GM12864 (cell line): ENCODE data around the gene KLK13.

ENCODE experiments used
- DNase-seq: peaks from one replicate; pipeline ENCODE4 v3.0.0-alpha.2; 2011; ENCODE audit warnings: low read depth
- H3K4me3 ChIP-seq: 2 replicates; pipeline ENCODE4 v1.5.1; 2011; ENCODE audit warnings: mild to moderate bottlenecking, low read depth, low read length, control low read depth
- TF ChIP-seq, protein P1 (sequence below): IDR thresholded peaks from 2 replicates; pipeline ENCODE4 v1.5.1; 2011; ENCODE audit warnings: low read depth, mild to moderate bottlenecking, moderate library complexity, low read length, control low read depth, inconsistent platforms; ENCODE audit errors: missing control alignments

The KLK13 gene

DNA sequence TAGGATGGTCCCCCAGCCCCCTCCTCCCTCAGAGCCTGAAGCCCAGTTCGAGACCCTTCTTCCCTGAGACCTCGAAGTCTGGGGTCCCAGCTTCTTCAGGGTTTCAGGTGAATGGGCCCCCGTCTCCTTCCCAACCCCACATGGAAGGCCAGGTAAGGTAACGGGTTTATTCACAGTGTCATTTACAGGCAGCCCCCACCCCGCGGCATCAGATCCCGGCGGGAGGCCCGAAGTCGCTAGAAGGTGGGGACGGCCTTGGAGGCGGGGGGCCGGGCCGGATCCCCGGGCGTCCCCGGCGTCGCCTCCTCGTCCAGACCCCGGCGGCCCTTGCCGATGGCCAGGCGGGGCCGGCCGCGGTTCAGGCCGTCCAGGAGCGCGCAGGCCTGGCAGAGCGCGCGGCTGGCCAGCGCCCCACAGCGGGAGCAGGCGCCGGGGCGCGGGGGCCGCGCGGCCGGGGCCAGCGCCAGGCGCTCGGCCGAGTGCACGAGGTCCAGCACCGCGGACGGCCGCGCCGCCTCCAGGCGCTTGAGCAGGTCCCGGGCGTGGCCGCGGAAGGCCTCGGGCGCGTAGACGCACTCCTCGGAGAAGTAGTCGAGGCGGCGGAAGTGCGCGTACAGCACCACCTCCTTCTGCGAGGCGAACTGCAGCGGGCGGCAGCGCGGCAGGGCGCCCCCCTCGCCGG lies 33.6 kb upstream of the KLK13 start:
- no peak for DNase-seq
- TF ChIP-seq, protein P1, sequence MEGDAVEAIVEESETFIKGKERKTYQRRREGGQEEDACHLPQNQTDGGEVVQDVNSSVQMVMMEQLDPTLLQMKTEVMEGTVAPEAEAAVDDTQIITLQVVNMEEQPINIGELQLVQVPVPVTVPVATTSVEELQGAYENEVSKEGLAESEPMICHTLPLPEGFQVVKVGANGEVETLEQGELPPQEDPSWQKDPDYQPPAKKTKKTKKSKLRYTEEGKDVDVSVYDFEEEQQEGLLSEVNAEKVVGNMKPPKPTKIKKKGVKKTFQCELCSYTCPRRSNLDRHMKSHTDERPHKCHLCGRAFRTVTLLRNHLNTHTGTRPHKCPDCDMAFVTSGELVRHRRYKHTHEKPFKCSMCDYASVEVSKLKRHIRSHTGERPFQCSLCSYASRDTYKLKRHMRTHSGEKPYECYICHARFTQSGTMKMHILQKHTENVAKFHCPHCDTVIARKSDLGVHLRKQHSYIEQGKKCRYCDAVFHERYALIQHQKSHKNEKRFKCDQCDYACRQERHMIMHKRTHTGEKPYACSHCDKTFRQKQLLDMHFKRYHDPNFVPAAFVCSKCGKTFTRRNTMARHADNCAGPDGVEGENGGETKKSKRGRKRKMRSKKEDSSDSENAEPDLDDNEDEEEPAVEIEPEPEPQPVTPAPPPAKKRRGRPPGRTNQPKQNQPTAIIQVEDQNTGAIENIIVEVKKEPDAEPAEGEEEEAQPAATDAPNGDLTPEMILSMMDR, result no peak
- H3K4me3 ChIP-seq, result no peak overlapping the region

DNA sequence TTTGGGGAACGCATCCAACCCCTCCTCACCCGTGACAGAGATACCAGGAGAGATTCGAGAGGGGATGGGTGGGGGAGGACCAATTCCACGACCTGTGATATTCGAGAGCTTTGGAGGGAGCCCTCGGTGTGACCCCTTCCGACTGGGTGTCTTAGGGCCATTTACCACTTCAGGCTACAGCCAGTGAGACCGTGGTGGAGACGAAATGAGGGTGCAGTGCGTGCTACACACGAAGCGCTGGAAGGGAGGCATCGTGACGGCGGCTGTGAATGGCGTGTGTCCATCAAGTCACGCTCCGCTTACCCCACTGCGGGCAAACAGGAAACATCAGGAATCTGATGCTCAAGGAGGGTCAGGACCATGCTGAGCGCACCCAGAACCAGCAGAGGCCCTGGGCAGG lies 32.9 kb upstream of the KLK13 start:
- no peak overlapping the region for H3K4me3 ChIP-seq
- TF ChIP-seq, protein P1, result no peak
- DNase-seq, result no peak

DNA sequence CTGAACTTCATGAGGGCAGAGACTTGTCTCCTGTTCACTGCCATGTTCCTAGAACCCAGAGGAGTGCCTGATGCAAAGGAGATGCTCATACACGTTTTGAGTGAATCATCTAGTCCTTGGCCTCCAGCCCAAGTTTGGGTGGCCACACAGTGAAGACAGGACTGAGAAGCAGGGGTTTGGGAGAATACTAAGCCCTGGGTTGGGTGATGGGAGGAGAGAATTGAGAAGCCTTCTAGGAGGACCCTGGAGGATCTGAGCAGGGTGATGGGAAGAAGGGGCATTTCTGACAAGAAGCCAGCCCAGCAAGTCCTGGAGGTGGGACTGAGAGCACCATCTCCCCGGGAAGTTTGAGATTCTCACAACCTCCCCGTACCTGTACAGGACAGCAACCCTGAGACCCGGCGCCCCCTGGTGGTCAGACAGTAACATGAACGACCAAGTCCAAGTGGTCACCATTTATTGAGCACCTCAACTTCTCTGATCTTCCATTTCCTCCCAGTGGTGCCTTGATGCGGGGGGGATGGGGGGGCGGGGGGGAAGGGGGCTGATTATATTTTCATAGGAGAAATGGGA lies 32.4 kb upstream of the KLK13 start:
- H3K4me3 ChIP-seq, result no peak overlapping the region
- TF ChIP-seq, protein P1, result peak; percentile 78
- DNase-seq, result peak; percentile 26

DNA sequence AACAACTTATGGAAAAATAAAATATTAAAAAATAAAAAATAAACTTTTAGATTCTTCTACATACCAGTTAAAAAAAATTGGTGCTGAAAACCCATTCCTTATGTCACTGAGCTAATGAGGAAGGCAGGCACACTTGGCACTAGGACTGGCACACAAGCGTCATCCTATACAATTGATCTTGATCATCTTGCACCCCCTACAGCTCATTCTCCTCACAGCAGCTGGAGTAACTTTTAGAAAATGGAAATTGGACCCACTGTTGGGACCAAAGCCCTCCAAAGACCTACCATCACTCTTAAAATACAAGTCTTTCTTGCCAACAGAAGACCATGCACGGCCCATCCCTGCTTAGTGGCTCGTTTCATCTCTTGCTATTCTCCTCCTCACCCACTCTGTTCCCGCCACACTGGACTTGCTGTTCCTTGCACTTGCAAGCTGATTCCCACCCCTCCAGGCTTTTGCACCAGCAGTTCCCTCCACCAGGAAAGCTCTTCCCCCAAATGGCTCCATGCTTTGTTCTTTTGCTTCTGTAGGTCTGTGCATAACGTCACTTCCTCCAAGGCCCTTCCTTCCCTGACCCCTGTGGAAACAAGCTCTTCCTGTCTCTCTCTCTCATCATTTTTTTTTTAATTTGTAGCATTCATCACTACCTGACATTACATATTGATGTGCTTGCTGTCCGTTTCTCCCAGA lies 31.7 kb upstream of the KLK13 start:
- H3K4me3 ChIP-seq, result no peak overlapping the region
- DNase-seq, result no peak
- TF ChIP-seq, protein P1, result peak; percentile 38

DNA sequence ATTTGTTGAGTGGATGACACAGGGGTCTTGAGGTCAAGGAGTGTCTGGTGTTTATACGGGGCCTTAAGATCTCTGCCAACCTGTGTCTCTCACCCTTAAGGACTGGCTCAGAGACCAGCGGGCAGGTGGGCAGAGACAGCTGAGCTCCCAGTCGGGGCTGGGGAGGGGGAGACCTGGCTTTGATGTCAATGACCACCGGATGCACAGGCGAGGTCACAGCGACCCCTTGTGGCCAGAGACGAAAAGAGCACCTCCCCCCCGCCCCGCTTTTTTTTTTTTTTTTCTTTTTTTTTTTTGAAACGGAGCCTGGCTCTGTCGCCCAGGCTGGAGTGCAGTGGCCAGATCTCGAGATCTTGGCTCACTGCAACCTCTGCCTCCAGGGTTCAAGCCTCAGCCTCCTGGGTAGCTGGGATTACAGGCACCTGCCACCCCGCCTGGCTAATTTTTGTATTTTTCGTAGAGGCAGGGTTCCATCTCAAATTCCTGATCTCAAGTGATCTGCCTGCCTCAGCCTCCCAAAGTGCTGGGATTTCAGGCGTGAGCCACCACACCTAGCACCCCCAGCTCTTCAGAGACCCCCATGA lies 29.9 kb upstream of the KLK13 start:
- DNase-seq, result no peak
- TF ChIP-seq, protein P1, result peak; percentile 83

DNA sequence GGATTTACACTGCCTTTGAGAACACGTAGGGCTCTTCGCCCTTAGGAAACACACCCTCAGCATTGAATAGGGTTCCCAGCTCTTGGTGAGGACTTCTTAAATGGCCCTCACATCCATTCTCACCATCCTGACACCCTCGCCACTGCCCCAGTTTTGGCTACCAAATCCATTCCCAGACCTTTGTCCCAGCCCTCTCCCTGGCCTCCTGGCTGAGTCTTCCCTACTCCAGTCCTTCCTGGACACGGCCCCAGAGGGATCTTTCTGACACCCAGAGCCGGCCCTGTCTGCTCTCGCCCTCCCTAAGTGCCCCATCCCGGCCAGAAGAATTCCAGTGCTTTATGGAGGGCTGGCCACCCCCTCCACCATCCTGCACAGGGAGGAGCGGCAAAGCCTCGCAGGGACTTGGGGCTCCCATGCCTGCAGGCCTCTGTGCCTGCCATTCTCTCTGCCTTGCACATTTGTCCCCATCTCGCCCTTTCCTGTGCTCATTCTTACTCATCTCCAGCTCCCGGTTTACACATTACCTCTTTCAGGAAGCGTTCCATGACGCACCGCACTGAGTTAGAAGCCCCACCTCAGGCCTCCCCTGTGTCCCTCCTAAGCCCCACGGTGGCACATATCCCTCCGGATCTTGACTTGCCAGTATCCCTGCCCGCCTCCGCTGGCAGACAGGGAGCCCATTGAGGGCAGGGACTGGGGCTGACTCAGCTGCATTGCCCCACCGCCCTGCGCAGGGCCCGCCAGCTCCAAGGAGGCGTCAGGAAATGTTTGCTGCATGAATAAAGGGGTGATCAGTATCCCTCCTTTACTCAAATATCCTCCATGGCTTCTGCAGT lies 28.8 kb upstream of the KLK13 start:
- H3K4me3 ChIP-seq, result no peak overlapping the region
- TF ChIP-seq, protein P1, result no peak
- no peak for DNase-seq

More for the DNA sequence above, 29.9 kb upstream of the KLK13 start:
- no peak overlapping the region for H3K4me3 ChIP-seq
